ENCODE results near the gene RELA.
"Not testable (repeated sequence)": the region's sequence is repeated elsewhere in the genome, so short reads cannot be mapped to it uniquely, and the experiment has no call there.

Gene RELA

DNA sequence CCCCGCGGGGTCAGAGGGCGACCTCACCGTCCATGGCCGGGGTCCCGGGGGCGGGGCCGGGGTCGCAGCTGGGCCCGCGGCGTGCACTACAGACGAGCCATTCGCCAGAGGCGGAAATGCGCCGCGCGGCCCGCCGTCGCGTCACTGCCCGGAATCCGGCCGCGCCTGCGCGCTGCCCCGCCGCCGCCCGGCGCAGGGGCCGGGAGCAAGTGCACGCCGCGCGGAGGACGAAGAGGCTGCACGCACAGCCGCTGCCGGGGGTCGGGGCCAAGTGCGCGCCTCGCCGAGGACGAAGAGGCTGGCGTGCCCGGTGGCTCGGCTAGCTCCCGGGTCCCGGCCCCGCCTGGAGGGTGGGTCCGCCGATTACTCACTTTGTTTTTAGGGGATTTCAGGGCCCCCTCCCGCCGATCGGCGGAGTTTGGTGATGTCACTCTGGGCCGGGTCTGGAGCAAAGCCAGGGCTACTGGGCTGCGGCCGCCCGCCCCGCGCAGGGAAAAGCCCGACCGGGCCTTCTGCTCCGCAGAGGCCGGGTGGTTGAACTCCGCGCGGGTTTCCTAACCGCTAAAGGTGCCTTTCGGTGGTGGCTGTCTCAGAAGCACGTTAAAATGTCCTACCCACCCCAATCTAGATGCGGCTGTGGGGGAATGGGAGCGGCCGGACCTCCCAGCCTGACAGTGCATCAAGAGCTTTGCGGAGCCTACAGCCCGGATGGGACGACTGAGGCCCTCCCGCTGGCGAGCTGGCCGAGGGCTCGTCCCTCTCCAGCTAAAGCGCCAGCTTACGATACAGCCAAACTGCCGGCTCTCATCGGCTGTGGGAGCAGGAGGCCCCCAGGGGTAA, at the start of gene RELA:
TSS of gene RELA (minus strand) at position 118 of the 840 bp plus-strand sequence. CDS start at position 34, 84 bp downstream.
- peak; percentile 88 for DNase-seq

DNA sequence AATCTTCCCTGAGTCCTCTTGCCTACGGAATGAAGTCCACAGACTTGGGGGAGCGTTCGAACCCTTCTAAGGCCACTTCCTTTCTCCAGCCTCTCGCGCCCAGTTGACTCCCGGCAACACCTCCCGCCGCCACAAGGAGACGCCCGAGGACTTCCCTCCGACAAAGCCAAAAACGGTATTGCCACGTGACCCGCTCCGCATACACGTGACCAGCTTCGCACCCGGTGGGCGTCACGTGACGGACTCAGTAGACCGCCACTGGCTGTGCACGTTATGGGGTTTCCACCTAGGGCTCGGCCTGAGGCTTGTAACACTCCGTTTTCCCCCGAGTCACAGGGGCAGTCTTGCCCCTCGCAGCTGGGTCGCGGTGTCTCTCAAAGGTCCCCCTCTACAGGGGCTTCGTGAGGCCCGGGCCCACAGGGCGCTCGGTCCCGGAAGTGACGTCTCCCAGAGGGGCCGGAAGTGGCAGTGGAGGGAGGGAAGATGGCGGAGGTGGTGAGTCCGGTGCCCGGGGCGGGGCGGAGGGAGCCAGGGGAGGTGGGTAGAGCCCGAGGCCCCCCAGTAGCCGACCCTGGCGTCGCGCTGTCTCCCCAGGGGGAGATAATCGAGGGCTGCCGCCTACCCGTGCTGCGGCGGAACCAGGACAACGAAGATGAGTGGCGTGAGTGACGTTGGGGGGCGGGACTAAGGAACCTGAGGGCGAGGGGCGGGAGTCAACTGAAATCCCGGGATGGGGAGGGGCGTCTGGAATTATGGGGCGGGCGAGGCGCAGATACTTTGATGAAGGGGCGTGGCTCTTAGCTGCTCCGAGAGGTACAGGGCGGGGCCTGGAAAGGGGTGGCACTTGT, 49.3 kb upstream of the RELA start, which contains the start of gene KAT5:
TSS of gene KAT5 (plus strand) at position 468 of the 848 bp plus-strand sequence. CDS start at position 484, 16 bp downstream.
- peak; percentile 97 for DNase-seq

DNA sequence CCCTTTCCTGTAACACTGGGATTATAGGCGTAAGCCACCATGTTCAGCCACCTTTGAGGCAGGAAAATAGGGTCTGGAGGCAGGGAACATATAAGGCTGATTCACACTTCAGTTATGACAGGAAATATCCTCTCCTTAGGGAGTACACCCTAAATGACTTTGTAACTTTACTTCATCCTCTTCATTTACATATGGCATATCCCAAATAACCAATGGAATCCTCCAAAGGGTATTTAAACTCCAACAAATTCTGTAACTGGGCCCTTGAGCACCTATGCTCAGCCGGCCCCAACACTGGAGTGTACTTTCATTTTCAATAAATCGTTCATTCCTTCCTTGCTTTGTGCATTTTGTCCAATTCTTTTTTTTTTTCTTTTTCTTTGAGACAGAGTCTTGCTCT, 47.7 kb upstream of the RELA start:
- DNase-seq = no peak

DNA sequence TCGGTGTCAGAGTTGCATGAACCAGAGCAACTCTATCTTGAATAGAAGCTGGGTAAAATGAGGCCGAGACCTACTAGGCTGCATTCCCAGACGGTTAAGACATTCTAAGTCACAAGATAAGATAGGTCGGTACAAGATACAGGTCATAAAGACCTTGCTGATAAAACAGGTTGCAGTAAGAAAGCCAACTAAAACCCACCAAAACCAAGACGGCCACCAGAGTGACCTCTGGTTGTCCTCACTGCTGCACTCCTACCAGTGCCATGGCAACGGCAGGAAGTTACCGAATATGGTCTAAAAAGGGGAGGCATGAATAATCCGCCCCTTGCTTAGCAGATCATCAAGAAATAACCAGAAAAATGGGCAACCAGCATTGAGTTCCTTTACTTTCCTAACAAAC, 46.9 kb upstream of the RELA start:
- DNase-seq = no peak

DNA sequence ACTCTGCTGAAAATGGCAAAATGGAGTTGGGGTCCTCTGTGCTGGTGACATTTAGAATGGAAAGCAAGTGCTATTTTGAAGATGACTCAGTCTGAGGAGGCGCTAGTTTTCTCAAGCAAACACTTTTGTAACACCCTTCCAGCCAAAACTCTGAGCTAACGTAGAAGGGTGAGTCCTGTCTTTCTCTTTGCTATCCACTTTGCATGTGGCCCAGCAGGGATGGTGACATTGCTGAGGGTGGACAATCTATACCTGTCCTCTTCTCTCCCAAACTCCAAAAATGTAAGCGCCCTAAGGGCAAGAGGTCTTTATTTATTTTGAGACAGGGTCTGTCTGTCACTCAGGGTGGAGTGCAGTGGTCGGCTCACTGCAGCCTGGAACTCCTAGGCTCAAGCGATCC, 45.7 kb upstream of the RELA start:
- DNase-seq = no peak

DNA sequence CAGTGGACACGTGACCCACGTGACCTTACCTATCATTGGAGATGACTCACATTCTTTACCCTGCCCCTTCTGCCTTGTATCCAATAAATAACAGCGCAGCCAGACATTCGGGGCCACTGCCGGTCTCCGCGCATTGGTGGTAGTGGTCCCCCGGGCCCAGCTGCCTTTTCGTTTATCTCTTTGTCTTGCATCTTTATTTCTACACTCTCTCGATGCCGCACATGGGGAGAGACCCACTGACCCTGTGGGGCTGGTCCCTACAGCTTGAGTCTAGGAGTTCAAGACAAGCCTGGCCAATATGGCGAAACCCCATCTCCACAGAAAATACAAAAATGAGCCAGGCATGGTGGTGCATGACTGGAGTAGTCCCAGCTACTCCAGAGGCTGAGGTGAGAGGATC, 44.3 kb upstream of the RELA start:
- DNase-seq = not testable (repeated sequence)

DNA sequence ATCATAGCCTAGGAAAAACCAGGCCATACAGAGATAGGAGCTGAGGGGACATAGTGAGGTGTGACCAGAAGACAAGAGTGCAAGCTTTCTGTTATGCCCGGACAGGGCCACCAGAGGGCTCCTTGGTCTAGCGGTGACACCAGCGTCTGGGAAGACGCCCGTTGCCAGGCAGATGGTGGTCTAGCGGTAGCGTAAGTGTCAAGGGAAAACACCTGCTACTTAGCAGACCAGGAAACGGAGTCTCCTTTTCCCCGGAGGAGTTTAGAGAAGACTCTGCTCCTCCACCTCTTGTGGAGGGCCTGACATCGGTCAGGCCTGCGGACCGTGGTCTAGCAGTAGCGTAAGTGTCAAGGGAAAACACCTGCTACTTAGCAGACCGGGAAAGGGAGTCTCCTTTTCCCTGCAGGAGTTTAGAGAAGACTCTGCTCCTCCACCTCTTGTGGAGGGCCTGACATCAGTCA, 43.6 kb upstream of the RELA start:
- peak; percentile 72 for DNase-seq

DNA sequence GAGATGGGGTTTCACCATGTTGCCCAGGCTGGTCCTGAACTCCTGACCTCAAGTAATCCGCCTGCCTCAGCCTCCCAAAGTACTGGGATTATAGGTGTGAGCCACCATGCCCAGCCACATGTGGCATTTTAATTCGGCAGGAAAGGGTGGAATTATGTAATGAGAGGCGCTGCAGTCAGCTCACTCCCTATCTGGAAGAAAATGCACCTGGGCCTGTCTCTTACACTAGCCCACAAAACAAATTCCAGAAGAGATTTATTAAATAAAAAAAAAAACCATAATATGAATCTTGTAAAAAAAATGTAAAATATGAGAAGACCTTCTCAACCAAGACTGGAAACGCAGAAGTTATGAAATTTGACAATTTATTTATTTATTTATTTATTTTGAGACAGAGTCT, 41.1 kb upstream of the RELA start:
- DNase-seq = no peak

DNA sequence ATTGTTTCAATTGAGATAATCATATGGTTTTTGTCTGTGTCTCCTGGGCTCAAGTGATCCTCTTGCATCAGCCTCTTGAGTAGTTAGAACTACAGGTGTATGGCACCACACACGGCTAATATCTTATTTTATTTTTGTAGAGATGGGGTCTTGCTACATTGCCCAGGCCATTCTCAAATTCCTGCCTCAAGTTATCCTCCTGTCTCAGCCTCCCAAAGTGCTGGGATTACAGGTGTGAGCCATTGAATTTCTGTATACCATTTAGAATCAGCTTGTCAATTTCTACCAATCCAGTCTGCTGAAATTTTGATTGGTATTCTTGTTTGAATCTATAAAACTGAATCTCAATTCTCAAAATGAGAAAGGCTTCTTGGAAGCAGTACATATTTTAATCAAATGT, 39.0 kb upstream of the RELA start:
- no peak for DNase-seq

DNA sequence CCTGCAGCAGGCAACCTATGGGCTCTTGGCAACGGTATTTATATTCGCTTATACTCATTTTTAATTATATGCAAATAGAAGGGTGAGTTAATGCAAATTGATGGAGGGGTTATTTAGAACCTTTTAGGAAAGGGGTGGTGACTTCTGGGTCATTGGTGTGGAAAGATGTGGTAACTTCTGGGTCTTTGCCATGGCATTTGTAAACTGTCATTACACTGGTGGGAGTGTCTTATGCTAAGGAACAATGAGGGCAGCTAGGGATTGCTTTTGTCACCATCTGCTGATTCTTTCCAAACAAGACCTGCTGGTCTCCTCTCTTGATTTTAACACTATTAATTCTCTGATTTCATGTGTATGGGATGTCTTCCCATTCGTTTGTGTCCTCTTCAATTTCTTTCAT, 37.7 kb upstream of the RELA start:
- DNase-seq = no peak

DNA sequence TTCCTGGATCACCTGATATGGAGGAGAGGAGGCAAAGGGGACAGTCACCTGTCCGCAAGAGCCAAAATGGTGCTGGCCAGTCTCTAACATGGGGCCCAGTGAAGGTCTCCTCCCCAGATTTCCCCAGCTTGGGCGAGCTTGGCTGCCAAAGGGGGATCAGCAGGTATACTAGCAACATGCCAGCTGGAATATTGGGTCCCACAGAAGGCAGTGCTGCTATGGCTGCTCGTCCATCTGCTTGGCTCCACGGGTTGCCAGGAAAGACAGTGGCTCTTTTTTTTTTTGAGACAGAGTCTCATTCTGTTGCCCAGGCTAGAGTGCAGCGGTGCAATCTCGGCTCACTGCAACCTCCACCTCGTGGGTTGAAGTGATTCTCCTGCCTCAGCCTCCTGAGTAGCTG, 36.6 kb upstream of the RELA start:
- DNase-seq = no peak

DNA sequence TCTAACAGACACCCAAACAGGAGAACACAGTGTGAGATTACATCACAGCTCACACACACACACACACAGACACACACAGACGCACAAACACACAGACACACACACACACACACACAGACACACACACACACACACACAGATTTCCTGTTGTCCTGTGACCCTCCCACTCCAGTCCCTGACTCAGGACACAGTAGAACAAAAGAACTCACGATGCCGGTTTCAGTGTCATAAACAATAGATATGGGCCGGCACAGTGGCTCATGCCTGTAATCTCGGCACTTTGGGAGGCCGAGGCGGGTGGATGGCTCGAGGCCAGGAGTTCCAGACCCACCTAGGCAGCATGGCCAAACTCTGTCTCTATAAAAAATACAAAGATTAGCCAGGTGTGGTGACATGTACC, 35.5 kb upstream of the RELA start:
- no peak for DNase-seq

DNA sequence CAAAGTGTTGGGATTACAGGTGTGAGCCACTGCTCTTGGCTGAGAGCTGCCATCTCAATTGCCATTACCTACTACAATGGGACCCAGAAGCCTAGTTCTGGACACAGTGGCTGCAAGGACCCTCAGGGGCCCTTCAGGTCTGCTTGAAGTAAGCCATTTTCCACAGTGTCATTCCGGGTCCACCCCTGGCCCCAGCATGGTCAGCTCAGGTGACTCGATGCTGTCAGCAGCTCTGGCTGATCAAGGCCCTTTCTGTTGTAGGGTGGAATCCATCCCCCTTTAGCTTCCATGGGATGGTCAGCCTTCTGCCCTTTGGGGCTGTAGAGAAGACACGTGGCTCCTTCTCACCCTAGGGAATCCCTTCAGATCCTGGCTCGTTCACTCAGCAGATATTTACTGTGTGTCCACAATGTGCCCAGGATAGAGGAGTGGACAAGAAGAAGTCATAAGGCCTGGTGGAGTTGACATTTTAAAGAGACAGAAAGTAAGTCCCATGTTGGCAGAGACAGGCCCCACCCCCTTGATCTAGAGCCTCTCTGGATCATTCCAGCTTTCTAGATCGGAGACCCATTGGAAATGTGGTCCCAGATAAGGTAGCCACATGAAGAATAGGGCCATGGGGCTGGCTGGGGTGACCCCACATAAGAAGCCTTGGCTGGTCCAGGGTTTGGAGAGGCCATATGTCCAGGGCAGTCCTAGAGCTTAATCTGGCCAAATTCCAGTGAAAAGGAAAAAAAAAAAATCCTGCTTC, 34.3 kb upstream of the RELA start:
- DNase-seq = no peak

DNA sequence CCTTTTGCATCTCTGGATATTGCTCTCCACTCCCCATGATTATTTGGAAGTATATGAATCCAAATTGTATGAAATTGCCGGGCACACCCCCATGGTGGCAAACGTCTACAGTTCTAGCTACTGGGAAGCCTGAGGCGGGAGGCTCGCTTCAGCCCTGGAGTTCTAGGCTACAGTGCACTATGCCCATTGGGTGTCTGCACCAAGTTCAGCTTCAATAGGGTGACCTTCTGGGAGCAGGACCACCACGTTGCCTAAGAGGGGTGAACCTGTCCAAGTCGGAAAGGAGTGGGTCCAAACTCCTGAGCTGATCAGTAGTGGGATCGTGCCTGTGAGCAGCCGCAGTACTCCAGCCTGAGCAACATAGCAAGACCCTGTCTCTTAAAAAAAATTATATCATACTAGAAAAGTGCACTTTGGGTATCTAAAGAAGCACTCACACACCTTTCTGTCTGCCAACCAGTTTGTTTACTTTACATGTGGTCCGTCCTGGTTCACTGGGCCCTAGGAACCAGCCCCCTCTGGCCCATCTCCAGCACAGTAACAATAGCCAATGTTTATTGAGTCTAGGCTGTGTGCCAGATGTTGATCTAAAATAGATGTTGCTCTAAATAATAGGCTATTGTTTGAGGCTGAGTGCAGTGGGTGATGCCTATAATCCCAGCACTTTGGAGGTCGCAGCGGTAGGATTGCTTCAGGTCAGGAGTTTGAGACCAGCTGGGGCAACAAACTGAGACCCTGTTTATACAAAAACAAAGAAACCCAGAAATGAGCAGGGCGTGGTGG, 32.9 kb upstream of the RELA start:
- no peak for DNase-seq

DNA sequence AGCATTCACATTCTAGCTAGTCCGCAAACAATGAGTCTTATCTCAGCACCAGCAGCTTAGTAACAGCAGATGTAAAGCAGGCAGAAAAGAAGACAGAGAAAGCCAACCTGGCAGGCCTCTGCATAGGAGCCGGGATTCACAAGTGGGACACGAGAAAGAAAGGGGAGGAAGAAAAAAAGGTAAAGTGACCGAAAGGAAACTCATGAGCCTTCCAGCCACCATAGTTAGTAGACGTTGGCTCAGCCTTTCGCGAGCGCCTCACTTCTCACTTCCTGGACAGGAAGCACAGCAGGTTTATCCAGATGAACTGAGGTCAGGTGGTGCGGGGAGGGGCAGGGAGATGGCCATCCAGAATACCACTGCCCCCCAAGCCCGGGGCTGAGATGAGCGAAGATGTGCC, 29.7 kb upstream of the RELA start:
- no peak for DNase-seq

DNA sequence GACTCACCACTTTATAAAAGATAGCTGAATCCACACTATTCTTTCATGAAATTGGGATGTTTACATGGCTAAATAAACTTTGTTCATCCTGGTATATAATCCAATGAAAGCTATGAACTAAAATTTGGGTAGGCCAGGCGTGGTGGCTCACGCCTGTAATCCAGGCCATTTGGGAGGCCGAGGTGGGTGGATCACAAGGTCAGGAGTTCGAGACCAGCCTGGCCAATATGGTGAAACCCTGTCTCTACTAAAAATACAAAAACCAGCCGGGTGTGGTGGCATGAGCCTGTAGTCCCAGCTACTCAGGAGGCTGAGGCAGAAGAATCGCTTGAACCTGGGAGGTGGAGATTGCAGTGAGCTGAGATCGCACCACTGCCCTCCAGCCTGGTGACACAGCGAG, 29.1 kb upstream of the RELA start:
- not testable (repeated sequence) for DNase-seq

DNA sequence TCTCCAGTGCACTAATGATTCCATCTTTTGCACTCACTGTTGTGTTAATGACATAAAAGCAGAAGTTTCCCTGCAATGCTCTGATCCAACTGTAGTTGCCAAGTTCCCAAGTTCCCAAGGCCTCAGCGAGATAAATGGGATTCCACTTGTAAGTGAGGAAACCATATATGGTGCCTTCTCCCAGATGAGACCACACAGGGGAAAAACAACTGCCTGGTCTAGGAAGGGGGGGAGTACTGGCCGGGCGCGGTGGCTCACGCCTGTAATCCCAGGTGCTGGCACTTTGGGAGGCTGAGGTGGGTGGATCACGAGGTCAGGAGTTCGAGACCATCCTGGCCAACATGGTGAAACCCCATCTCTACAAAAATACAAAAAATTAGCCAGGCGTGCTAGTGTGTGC, 23.3 kb upstream of the RELA start:
- DNase-seq = no peak

DNA sequence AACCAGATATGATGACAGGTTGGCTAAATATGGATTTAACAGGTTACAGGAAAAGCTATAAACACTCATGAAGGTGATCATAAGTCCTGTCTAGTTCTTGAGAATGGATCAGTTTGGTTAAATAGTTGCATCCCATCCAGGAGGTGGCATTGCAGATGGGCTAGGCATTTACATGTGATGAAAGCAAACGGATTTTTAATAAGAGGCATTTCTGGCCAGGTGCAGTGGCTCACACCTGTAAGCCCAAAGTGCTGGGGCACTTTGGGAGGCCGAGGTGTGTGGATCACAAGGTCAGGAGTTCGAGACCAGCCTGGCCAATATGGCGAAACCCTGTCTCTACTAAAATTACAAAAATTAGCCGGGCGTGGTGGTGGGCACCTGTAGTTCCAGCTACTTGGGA, 20.8 kb upstream of the RELA start:
- not testable (repeated sequence) for DNase-seq

DNA sequence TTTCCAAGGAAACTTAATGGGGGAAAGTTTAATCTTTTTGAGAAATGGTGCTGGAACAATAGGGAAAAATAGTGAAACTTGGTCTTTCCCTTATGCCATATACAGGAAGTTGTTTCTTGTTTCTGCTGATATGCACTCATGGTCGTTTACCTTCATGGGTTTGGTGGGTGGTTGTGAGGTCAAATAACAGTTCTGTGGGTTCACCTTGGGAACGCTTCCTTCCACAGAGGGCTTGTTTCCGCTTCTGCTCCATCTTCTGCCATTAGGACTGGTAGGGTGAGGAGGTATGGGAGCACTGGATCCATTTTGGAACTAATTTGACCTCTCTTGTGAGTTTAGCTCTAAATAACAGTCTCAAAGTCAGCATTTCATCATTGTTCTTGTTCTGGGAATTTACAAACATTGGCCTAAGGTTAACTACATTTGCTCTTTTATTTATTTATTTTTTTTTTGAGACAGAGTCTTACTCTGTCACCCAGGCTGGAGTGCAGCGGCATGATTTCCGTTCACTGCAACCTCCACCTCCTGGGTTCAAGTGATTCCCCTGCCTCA, 17.6 kb upstream of the RELA start:
- no peak for DNase-seq

DNA sequence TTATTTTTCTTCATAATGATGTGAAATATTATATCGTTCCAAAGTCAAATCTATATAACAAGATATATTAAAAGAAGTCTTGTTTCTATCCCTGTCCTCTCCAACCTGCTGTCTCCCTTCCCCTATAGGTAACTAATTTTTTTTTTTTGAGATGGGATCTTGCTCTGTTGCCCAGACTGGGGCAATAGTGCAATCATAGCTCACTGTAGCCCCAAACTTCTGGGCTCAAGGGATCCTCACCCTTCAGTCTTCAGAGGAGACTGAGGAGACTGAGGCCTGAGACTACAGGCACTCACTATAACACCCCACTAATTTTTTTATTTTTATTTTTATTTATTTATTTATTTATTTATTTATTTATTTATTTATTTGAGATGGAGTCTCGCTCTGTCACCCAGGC, 10.3 kb upstream of the RELA start:
- DNase-seq = no peak

DNA sequence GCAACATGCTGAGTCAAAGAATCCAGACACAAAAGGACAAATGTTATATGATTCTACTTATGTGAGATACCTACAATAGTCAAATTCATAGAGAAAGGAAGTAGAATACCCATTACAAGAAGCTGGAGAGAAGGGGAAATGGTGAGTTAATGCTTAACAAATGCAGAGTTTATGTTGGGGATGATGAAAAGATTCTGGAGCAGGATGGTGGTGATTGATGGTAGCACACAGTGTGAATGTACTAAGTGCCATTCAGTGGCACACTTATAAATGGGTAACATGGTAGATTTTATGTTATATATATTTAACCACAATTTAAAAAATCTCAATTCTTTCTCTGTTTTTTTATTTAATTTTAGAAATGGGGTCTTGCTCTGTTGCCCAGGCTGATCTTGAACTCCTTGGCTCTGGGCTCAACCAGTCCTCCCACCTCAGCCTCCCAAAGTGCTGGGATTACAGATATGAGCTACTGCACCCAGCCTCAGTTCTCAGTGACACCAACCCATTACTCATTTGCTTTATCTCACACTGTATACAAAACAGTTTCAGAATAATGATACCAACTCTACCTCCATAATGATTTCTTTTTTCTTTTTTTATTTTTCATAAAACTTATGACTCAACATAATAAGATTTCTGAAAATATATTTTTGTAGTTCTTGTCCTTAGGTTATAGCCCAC, 9.6 kb upstream of the RELA start:
- no peak for DNase-seq

Data from activated gamma-delta T cell treated with Interleukin-2 at 50 U/mL for 16 hours (primary cell).